Right lobe of liver (tissue), 6 donors: ENCODE data around the gene SYT14. TPM values are rescaled to one million over a fixed set of nuclear protein-coding genes. Genes with fewer than 3 reads are reported as not detected.
"Not testable (repeated sequence)": the region's sequence is repeated elsewhere in the genome, so short reads cannot be mapped to it uniquely, and the experiment has no call there.

Experiments used
- ATAC-seq, 4 donors: fragments of 200-7000 bp; cut with Tn5 transposase; one replicate each; pipeline ENCODE4 v1.9.1; 2020; ENCODE audit warnings: mild to moderate bottlenecking in 4 of 4, moderate library complexity in 4 of 4
- DNase-seq, 3 donors: peaks; one replicate each; pipeline ENCODE4 v3.0.0-alpha.2; 2020
- H3K27ac ChIP-seq, 3 donors: fragments of 200-600 bp; one replicate each; pipeline ENCODE4 v1.8.0; 2022
- H3K27me3 ChIP-seq, 2 donors: fragments of 200-600 bp; one replicate each; pipeline ENCODE4 v1.8.0; 2022
- H3K36me3 ChIP-seq, 4 donors: fragments of 200-600 bp; sonication (generic) in 1 of 4; one replicate each; pipeline versions ENCODE4 v1.5.1 to v1.8.0; 2017 to 2022; ENCODE audit warnings: control low read depth in 1 of 4
- H3K4me1 ChIP-seq, 4 donors: fragments of 200-600 bp; sonication (generic) in 1 of 4; one replicate each; pipeline versions ENCODE4 v1.5.1 to v1.8.0; 2017 to 2022; ENCODE audit warnings: control low read depth in 1 of 4
- H3K4me3 ChIP-seq, 3 donors: fragments of 200-600 bp; one replicate each; pipeline ENCODE4 v1.8.0; 2022
- H3K9me3 ChIP-seq, 4 donors: fragments of 200-600 bp; sonication (generic) in 1 of 4; one replicate each; pipeline versions ENCODE4 v1.5.1 to v1.8.0; 2017 to 2022; ENCODE audit warnings: control low read depth in 1 of 4
- CTCF ChIP-seq, 4 donors: fragments of 200-600 bp in 3 of 4; fragments of 450-650 bp in 1 of 4; IDR thresholded peaks; one replicate each; pipeline versions ENCODE4 v1.5.1 to v1.8.0; 2016 to 2022; ENCODE audit warnings: antibody characterized with exemption in 4 of 4, mild to moderate bottlenecking in 2 of 4
- POLR2A ChIP-seq: fragments of 450-650 bp; IDR thresholded peaks from one replicate; pipeline ENCODE4 v1.6.1; 2017; ENCODE audit warnings: antibody characterized with exemption, mild to moderate bottlenecking
- WGBS: methylation state at CpG from one replicate; pipeline ENCODE4 v1.1.6; 2018; ENCODE audit warnings: low coverage, low lambda C conversion rate; ENCODE audit not compliant: insufficient coverage; ENCODE audit errors: missing lambda C conversion rate; 5-methylcytosine and 5-hydroxymethylcytosine counted together
- intact Hi-C, 2 donors: fragments of 100-400 bp; cut with DNase I; formaldehyde crosslinking; loops; one replicate each; pipeline versions ENCODE4 v1.11.2 to v1.14.1; 2022
- long read RNA-seq: library from polyadenylated mRNA; unstranded; transcript quantifications from one replicate; pipeline ENCODE4 v2.0.0, GENCODE V29; 2019
- total RNA-seq, 6 experiments: library from RNA; depleted of rRNA in 2 of 6; stranded (reverse); fragments of >200 nt in 2 of 6; fragmentation: NEBNext Ultra II Directional in 3 of 6; extraction: Animal tissue kit (Norgen Biotek cat#: 25700) in 3 of 6; gene quantifications; one replicate each; pipeline versions ENCODE4 v1.1.0 to v1.2.4, GENCODE V29; 2016 to 2023
- donor health status: DM: no; HTN: yes; CAD: no.
- donor health status: DM: no; HTN: no; CAD: no.
- donor health status: DM: no; HTN: no; CAD: no.
- donor health status: DM: no; HTN: yes; CAD: no.
- donor health status: DM: no; HTN: yes; CAD: no.

SYT14 gene
- not detected for total RNA-seq
- long read RNA-seq: 0 reads

- ATAC-seq: no peak
- intact Hi-C loops: no loop called here
- Histone ChIP-seq H3K36me3 (no peaks in the 10 kb centered on the region), H3K4me3 (no peak within 1 kb of the TSS), H3K27me3 (peaks cover 4 to 17% of the 10 kb centered on the region in 2 donors), H3K9me3 (no peaks in the 10 kb centered on the region), H3K4me1 (no peaks in the 10 kb centered on the region), H3K27ac (no peak within 1 kb of the TSS)
- WGBS: 2% methylated on average over 17 of the region's 98 CpGs
- TF ChIP-seq CTCF (IDR thresholded peaks at IDR 0.05): no peak
- TF ChIP-seq POLR2A: no peak
- DNase-seq: no peak
Measured at GRCh38 chr1:209937996-209938959, at the start of gene SYT14. Gene SYT14, plus strand, starts transcription at chr1:209938217. Its CDS starts 48 bp downstream, at chr1:209938265.

GRCh38 chr1:209888291-209889076 lies 49.5 kb upstream of the SYT14 start:
- H3K9me3 ChIP-seq, intact Hi-C loops, ATAC-seq: not testable (repeated sequence)

GRCh38 chr1:209889077-209889418 lies 49.0 kb upstream of the SYT14 start:
- WGBS: 96% methylated on average over 5 of the region's 35 CpGs
- Histone ChIP-seq H3K27me3 (no peaks in the 10 kb centered on the region), H3K4me1 (no peaks in the 10 kb centered on the region), H3K4me3 (no peak overlapping the region), H3K9me3 (no peaks in the 10 kb centered on the region), H3K36me3 (no peaks in the 10 kb centered on the region), H3K27ac (no peak overlapping the region)
- ATAC-seq: no peak
- intact Hi-C loops: no loop called here
- no peak for DNase-seq
- no peak for TF ChIP-seq CTCF (IDR thresholded peaks at IDR 0.05)
- no peak for TF ChIP-seq POLR2A

More at GRCh38 chr1:209888291-209889076, 49.5 kb upstream of the SYT14 start:
- 77% methylated on average over 16 of the region's 31 CpGs for WGBS
- not testable (repeated sequence) for H3K4me3 ChIP-seq, DNase-seq, H3K4me1 ChIP-seq, H3K27ac ChIP-seq, H3K27me3 ChIP-seq, H3K36me3 ChIP-seq

GRCh38 chr1:209890641-209891330 lies 47.2 kb upstream of the SYT14 start:
- 74% methylated on average over 3 of the region's 3 CpGs for WGBS
- H3K4me1 ChIP-seq: no peaks in the 10 kb centered on the region
- H3K27ac ChIP-seq: no peak overlapping the region
- ATAC-seq: no peak
- TF ChIP-seq CTCF (IDR thresholded peaks at IDR 0.05): no peak
- TF ChIP-seq POLR2A: no peak
- H3K4me3 ChIP-seq: no peak overlapping the region
- DNase-seq: no peak
- H3K9me3 ChIP-seq: no peaks in the 10 kb centered on the region
- intact Hi-C loops: no loop called here
- H3K27me3 ChIP-seq: no peaks in the 10 kb centered on the region
- H3K36me3 ChIP-seq: no peaks in the 10 kb centered on the region
